IMR-90 (cell line): ENCODE data around the gene NOS3. TPM values are rescaled to one million over a fixed set of nuclear protein-coding genes. Genes with fewer than 3 reads are reported as not detected.

Experiments
- ATAC-seq: fragments of 200-7000 bp; cut with Tn5 transposase; 2 replicates; pipeline ENCODE4 v1.9.1; 2020; ENCODE audit warnings: low read depth, mild to moderate bottlenecking, moderate library complexity
- BruUV-seq: library from RNA; stranded (reverse); fragments of 400-500 nt; replicated peaks from 2 replicates; lab custom pipeline; 2021; lab: Mats Ljungman, UMichigan
- CTCF ChIA-PET: fragments of 300-600 bp; formaldehyde crosslinking; extraction: SDS; loops from one replicate; lab custom pipeline; 2021; ENCODE audit warnings: antibody characterized with exemption; lab: Yijun Ruan, JAX
- POLR2A ChIA-PET: fragments of 300-600 bp; sonication (Branson Sonifier 250); formaldehyde crosslinking; loops from one replicate; lab custom pipeline; 2022; ENCODE audit warnings: antibody characterized with exemption; ENCODE audit not compliant: unreplicated experiment; lab: Charles Lee
- DNase-seq: peaks from one replicate; pipeline ENCODE4 v3.0.0; 2013
- H2AFZ ChIP-seq: replicated peaks from 2 replicates; pipeline ENCODE3; 2013; ENCODE audit warnings: low read length, mild to moderate bottlenecking; ENCODE audit not compliant: poor library complexity
- H2AK5ac ChIP-seq: 2 replicates; pipeline ENCODE4 v1.6.1; 2013; ENCODE audit warnings: low read depth, low read length, inconsistent platforms
- H2AK9ac ChIP-seq: replicated peaks from 2 replicates; pipeline ENCODE3; 2013; ENCODE audit warnings: mild to moderate bottlenecking, low read depth, low read length, moderate library complexity; ENCODE audit not compliant: poor library complexity
- H2BK120ac ChIP-seq: 2 replicates; pipeline ENCODE4 v1.6.1; 2013; ENCODE audit warnings: low read depth, low read length, inconsistent platforms
- H2BK15ac ChIP-seq: 3 replicates; pipeline ENCODE4 v1.6.1; 2013; ENCODE audit warnings: low read depth, low read length, inconsistent platforms
- H2BK20ac ChIP-seq: 2 replicates; pipeline ENCODE4 v1.6.1; 2013; ENCODE audit warnings: low read depth, mild to moderate bottlenecking, inconsistent platforms, low read length, moderate library complexity
- H2BK5ac ChIP-seq: 2 replicates; pipeline ENCODE4 v1.6.1; 2013; ENCODE audit warnings: mild to moderate bottlenecking, low read depth, low read length, inconsistent platforms; ENCODE audit not compliant: poor library complexity, severe bottlenecking
- H3K14ac ChIP-seq: replicated peaks from 2 replicates; pipeline ENCODE4 v1.6.1; 2013; ENCODE audit warnings: low read depth, low read length, inconsistent platforms
- H3K18ac ChIP-seq: 2 replicates; pipeline ENCODE4 v1.6.1; 2013; ENCODE audit warnings: low read depth, low read length, control low read depth
- H3K23ac ChIP-seq: 2 replicates; pipeline ENCODE4 v1.6.1; 2013; ENCODE audit warnings: low read depth, low read length, inconsistent platforms
- H3K27ac ChIP-seq: 2 replicates; pipeline ENCODE4 v1.5.1; 2013; ENCODE audit warnings: mild to moderate bottlenecking, control low read depth, low read length; ENCODE audit not compliant: insufficient read depth
- H3K27me3 ChIP-seq: 2 replicates; pipeline ENCODE4 v1.6.1; 2013; ENCODE audit warnings: low read length; ENCODE audit not compliant: control insufficient read depth, insufficient read depth
- H3K36me3 ChIP-seq: 2 replicates; pipeline ENCODE4 v1.6.1; 2013; ENCODE audit warnings: low read length, mixed read lengths; ENCODE audit not compliant: control insufficient read depth, insufficient read depth
- H3K4ac ChIP-seq: 2 replicates; pipeline ENCODE4 v1.6.1; 2013; ENCODE audit warnings: low read depth, low read length, inconsistent platforms
- H3K4me1 ChIP-seq: 2 replicates; pipeline ENCODE4 v1.6.1; 2013; ENCODE audit warnings: low read length, mixed read lengths; ENCODE audit not compliant: control insufficient read depth, insufficient read depth
- H3K4me2 ChIP-seq: 2 replicates; pipeline ENCODE4 v1.6.1; 2013; ENCODE audit warnings: low read depth, mild to moderate bottlenecking, control low read depth, low read length, moderate library complexity
- H3K4me3 ChIP-seq: 2 replicates; pipeline ENCODE4 v1.5.1; 2013; ENCODE audit warnings: low read depth, mild to moderate bottlenecking, control low read depth, low read length, moderate library complexity; ENCODE audit not compliant: insufficient read depth
- H3K56ac ChIP-seq: 2 replicates; pipeline ENCODE4 v1.6.1; 2013; ENCODE audit warnings: low read length, inconsistent platforms; ENCODE audit not compliant: insufficient read depth; ENCODE audit errors: extremely low read depth
- H3K79me1 ChIP-seq, 2 experiments: 2 replicates each; pipeline ENCODE4 v1.6.1; 2013; ENCODE audit warnings: low read length in 2 of 2, inconsistent platforms in 1 of 2, low read depth in 1 of 2
- H3K9ac ChIP-seq: 2 replicates; pipeline ENCODE4 v1.6.1; 2013; ENCODE audit warnings: low read depth, low read length, control low read depth
- H3K9me1 ChIP-seq: 2 replicates; pipeline ENCODE4 v1.6.1; 2013; ENCODE audit warnings: low read length, inconsistent platforms; ENCODE audit not compliant: insufficient read depth
- H3K9me3 ChIP-seq: 2 replicates; pipeline ENCODE4 v1.6.1; 2013; ENCODE audit warnings: low read length; ENCODE audit not compliant: control insufficient read depth, insufficient read depth
- H4K20me1 ChIP-seq: 2 replicates; pipeline ENCODE4 v1.6.1; 2013; ENCODE audit warnings: low read length, inconsistent platforms; ENCODE audit not compliant: insufficient read depth
- H4K5ac ChIP-seq: 2 replicates; pipeline ENCODE4 v1.6.1; 2013; ENCODE audit warnings: mild to moderate bottlenecking, low read depth, low read length, control low read depth
- H4K8ac ChIP-seq, 2 experiments: 2 replicates each; pipeline ENCODE4 v1.6.1; 2013; ENCODE audit warnings: low read depth in 2 of 2, low read length in 2 of 2, control low read depth in 1 of 2, inconsistent platforms in 1 of 2
- H4K91ac ChIP-seq: 2 replicates; pipeline ENCODE4 v1.6.1; 2013; ENCODE audit warnings: low read depth, low read length, inconsistent platforms; ENCODE audit not compliant: insufficient read depth
- BHLHE40 ChIP-seq: fragments of 150-350 bp; IDR thresholded peaks from 2 replicates; pipeline ENCODE4 v1.6.1; 2016; ENCODE audit warnings: mild to moderate bottlenecking, low read depth, low read length
- CEBPB ChIP-seq: IDR thresholded peaks from 2 replicates; pipeline ENCODE4 v1.6.1; 2012; ENCODE audit warnings: low read depth, low read length, improper control_type of control experiment
- CHD1 ChIP-seq: IDR thresholded peaks from 2 replicates; pipeline ENCODE4 v1.6.1; 2012; ENCODE audit warnings: low read depth, low read length, improper control_type of control experiment
- FOS ChIP-seq: fragments of 150-350 bp; IDR thresholded peaks from 2 replicates; pipeline ENCODE4 v1.6.1; 2016; ENCODE audit warnings: low read depth, low read length
- MAFK ChIP-seq: IDR thresholded peaks from 2 replicates; pipeline ENCODE4 v1.6.1; 2012; ENCODE audit warnings: low read depth, low read length, improper control_type of control experiment
- MAZ ChIP-seq: IDR thresholded peaks from 2 replicates; pipeline ENCODE4 v1.6.1; 2012; ENCODE audit warnings: low read depth, mild to moderate bottlenecking, low read length, improper control_type of control experiment, moderate library complexity, borderline replicate concordance
- MXI1 ChIP-seq: IDR thresholded peaks from 2 replicates; pipeline ENCODE4 v1.6.1; 2012; ENCODE audit warnings: low read depth, mild to moderate bottlenecking, low read length, moderate library complexity, borderline replicate concordance
- NFE2L2 ChIP-seq: fragments of 150-350 bp; IDR thresholded peaks from 2 replicates; pipeline ENCODE4 v1.6.1; 2016; ENCODE audit warnings: low read depth, mild to moderate bottlenecking, low read length
- POLR2A ChIP-seq: IDR thresholded peaks from 2 replicates; pipeline ENCODE4 v1.6.1; 2012; ENCODE audit warnings: mild to moderate bottlenecking, low read depth, low read length
- RAD21 ChIP-seq: IDR thresholded peaks from 2 replicates; pipeline ENCODE4 v1.6.1; 2012; ENCODE audit warnings: low read length, improper control_type of control experiment
- RCOR1 ChIP-seq: IDR thresholded peaks from 2 replicates; pipeline ENCODE4 v1.6.1; 2012; ENCODE audit warnings: mild to moderate bottlenecking, low read length, improper control_type of control experiment; ENCODE audit not compliant: insufficient replicate concordance
- RFX5 ChIP-seq: IDR thresholded peaks from 2 replicates; pipeline ENCODE4 v1.8.0; 2012; ENCODE audit warnings: low read depth, mild to moderate bottlenecking, low read length, moderate library complexity
- SMC3 ChIP-seq: fragments of 150-350 bp; IDR thresholded peaks from 2 replicates; pipeline ENCODE4 v1.6.1; 2016; ENCODE audit warnings: low read depth, mild to moderate bottlenecking, antibody characterized with exemption, low read length, moderate library complexity
- WGBS, 2 experiments: methylation state at CpG; one replicate each; pipeline versions ENCODE4 v1.1.5 to v1.1.7; 2013; ENCODE audit warnings: missing lambda C conversion rate in 2 of 2; ENCODE audit not compliant: insufficient read length in 1 of 2; ENCODE audit errors: extremely low coverage in 2 of 2; 5-methylcytosine and 5-hydroxymethylcytosine counted together
- dilution Hi-C: fragments of 300-500 bp; cut with HindIII; formaldehyde crosslinking; loops from one replicate; pipeline ENCODE4 v1.14.3; 2018; ENCODE audit warnings: low sequenced_read_pairs; ENCODE audit not compliant: unreplicated experiment
- in situ Hi-C: fragments of 300-500 bp; cut with MboI; formaldehyde crosslinking; loops from 3 replicates; pipeline ENCODE4 v1.14.3; 2019; ENCODE audit warnings: low sequenced_read_pairs, inconsistent platforms, mixed read lengths
- intact Hi-C: fragments of 100-400 bp; cut with micrococcal nuclease; formaldehyde crosslinking; loops from 2 replicates; pipeline ENCODE4 v1.10.0; 2022
- polyA plus RNA-seq, 3 experiments: library from polyadenylated mRNA; depleted of rRNA; stranded (reverse); fragments of >200 nt; gene quantifications; 2 replicates each; pipeline ENCODE4 v1.2.3, GENCODE V29; 2012; ENCODE audit warnings: low replicate concordance in 1 of 3
- total RNA-seq: library from RNA; depleted of rRNA; stranded (reverse); fragments of >200 nt; gene quantifications from 2 replicates; pipeline ENCODE4 v1.2.3, GENCODE V29; 2012
- TF ChIP-seq, protein P1 (sequence below): fragments of 150-350 bp; IDR thresholded peaks from 2 replicates; pipeline ENCODE4 v1.6.1; 2016; ENCODE audit warnings: low read depth, mild to moderate bottlenecking, low read length, moderate library complexity, borderline replicate concordance
- TF ChIP-seq, protein P2 (sequence below): conservative IDR thresholded peaks from 2 replicates; pipeline ENCODE4 v1.5.1; 2012; ENCODE audit warnings: mild to moderate bottlenecking, low read depth, low read length, improper control_type of control experiment
- TF ChIP-seq, protein P3 (sequence below): fragments of 150-350 bp; IDR thresholded peaks from 2 replicates; pipeline ENCODE4 v1.6.1; 2017; ENCODE audit warnings: mild to moderate bottlenecking, antibody characterized with exemption, low read length, low read depth

The NOS3 gene
- total and polyA plus RNA-seq, 2 of the 4 experiments (the other 2 are of a cell fraction): 0.72 to 2.0 TPM

DNA sequence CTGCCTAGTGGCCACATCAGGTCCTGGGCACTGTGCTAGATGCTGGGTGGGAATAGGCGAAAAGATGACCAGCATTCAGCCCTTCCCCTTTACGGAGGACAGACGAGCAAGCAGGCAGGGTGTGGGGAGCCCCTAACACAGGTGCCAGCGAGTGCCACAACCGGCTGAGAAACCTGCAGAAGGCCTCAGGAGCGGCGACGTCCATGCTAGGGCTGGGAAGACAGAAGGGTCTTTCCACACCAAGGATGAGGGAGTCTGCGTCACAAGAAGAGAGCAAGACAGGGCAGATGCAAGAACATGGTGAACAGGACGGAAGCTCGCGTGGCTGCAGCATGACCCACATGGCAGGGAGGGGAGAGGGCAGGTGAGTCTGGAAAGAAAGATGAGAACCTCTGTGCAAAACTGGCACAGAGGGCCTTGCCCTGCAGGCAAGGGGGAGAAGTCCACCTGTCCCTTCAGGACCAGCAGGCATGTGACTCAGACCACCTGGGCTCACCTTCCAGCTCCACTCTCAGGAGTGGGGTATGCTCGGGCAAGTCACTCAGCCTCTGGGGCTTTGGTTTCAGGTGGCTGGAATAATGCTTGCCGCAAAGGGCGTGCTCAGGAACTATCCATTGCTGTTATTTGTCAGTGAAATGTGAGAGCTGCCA, 49.3 kb upstream of the NOS3 start:
- Histone ChIP-seq H3K4me1 (peaks cover 5% of the 10 kb centered on the region; the same call in 1 of the 2 replicates), H2BK20ac (no peak overlapping the region), H3K4me2 (no peak overlapping the region), H4K5ac (no peak overlapping the region), H2AK9ac (no peak overlapping the region), H3K27ac (no peak overlapping the region), H2BK120ac (no peak overlapping the region), H3K56ac (no peak overlapping the region), H3K9me1 (0 out of 2 replicates have a peak, but pooled peaks cover 3% of the 10 kb centered on the region), H3K9ac (no peak overlapping the region), H3K9me3 (no peaks in the 10 kb centered on the region), H3K4me3 (no peak overlapping the region), H3K18ac (no peak overlapping the region), H4K8ac (no peak overlapping the region), H3K27me3 (no peaks in the 10 kb centered on the region), H2AK5ac (no peak overlapping the region), H4K20me1 (no peaks in the 10 kb centered on the region), H3K79me1 (no peaks in the 10 kb centered on the region), H2BK15ac (no peak overlapping the region), H3K4ac (no peak overlapping the region), H4K91ac (no peak overlapping the region), H3K36me3 (no peaks in the 10 kb centered on the region), H3K23ac (no peak overlapping the region), H2BK5ac (no peak overlapping the region), H3K14ac (no peak overlapping the region), H2AFZ (no peak overlapping the region)
- ATAC-seq (no peak), DNase-seq (no peak)
- BruUV-seq: no TSS peak
- intact Hi-C loops (no loop called here), in situ Hi-C loops (no loop called here), dilution Hi-C loops (no loop called here)
- WGBS, 2 experiments: 89% methylated on average over 6 of the region's 15 CpGs; no CpG with 5 or more reads in 1 of the 2 experiments
- ChIA-PET CTCF (no interaction called here), POLR2A (no interaction called here)
- TF ChIP-seq NFE2L2 (no peak), MXI1 (no peak), CEBPB (no peak), RAD21 (no peak), SMC3 (no peak), BHLHE40 (no peak), MAFK (no peak), RCOR1 (no peak), CHD1 (no peak), FOS (no peak), MAZ (no peak), RFX5 (no peak), POLR2A (no peak)
- TF ChIP-seq, protein P1, sequence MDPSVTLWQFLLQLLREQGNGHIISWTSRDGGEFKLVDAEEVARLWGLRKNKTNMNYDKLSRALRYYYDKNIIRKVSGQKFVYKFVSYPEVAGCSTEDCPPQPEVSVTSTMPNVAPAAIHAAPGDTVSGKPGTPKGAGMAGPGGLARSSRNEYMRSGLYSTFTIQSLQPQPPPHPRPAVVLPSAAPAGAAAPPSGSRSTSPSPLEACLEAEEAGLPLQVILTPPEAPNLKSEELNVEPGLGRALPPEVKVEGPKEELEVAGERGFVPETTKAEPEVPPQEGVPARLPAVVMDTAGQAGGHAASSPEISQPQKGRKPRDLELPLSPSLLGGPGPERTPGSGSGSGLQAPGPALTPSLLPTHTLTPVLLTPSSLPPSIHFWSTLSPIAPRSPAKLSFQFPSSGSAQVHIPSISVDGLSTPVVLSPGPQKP: no peak
- TF ChIP-seq, protein P2, sequence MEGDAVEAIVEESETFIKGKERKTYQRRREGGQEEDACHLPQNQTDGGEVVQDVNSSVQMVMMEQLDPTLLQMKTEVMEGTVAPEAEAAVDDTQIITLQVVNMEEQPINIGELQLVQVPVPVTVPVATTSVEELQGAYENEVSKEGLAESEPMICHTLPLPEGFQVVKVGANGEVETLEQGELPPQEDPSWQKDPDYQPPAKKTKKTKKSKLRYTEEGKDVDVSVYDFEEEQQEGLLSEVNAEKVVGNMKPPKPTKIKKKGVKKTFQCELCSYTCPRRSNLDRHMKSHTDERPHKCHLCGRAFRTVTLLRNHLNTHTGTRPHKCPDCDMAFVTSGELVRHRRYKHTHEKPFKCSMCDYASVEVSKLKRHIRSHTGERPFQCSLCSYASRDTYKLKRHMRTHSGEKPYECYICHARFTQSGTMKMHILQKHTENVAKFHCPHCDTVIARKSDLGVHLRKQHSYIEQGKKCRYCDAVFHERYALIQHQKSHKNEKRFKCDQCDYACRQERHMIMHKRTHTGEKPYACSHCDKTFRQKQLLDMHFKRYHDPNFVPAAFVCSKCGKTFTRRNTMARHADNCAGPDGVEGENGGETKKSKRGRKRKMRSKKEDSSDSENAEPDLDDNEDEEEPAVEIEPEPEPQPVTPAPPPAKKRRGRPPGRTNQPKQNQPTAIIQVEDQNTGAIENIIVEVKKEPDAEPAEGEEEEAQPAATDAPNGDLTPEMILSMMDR: no peak
- TF ChIP-seq, protein P3, sequence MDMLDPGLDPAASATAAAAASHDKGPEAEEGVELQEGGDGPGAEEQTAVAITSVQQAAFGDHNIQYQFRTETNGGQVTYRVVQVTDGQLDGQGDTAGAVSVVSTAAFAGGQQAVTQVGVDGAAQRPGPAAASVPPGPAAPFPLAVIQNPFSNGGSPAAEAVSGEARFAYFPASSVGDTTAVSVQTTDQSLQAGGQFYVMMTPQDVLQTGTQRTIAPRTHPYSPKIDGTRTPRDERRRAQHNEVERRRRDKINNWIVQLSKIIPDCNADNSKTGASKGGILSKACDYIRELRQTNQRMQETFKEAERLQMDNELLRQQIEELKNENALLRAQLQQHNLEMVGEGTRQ: no peak
